Stimulated activated naive CD4-positive, alpha-beta T cell (primary cell): ENCODE data around the gene SPDYE5.

Experiments
- DNase-seq, 6 experiments: peaks; one replicate each; lab custom pipeline; 2025; lab: John Stamatoyannopoulos, UW

SPDYE5 gene

GRCh38 chr7:75536940-75537538, 44.9 kb downstream of the SPDYE5 start:
- no peak for DNase-seq

GRCh38 chr7:75537731-75538130, 45.6 kb downstream of the SPDYE5 start:
- no peak for DNase-seq

DNA sequence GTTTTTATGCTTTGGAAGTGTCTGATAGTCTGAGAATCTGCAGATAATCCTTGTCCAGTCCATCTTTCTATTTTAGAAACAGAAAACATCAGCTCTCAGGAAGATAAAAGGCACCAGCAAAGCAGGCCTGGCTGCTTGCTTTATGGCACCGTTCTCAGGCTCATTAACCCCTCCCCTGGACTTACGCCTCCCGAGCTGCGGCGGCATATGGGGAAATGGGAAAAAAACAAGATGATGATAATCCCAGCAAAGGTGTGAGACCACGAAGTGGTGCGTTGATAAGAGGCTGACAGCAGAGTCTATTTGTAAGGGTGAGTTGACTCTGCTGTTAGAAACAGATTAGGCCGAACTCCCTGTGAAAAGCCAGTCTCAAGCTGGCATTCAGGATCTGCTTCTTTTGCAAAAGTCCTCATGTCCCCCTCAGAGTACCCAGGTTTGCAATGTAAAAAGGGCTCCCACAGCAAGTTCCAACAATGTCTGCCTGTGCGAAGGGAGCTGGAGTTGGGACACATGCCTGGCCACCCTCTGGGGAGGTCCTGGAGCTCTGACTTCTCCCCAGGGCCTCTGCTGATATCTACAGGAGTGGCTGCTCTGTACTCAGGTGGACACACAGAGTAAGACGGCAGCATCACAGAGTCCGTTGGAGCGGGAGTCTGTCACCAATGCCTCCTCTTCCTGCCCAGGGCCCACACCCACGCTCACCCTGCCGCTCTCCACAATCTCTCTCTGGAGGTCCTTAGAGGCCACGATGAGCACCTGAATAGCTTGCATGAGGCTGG, 54.3 kb downstream of the SPDYE5 start:
- DNase-seq = no peak
